Stimulated activated CD4-positive, alpha-beta T cell treated with anti-CD3 and anti-CD28 coated beads, TNF-alpha, amount 100 ng/mL, for 48 hours (primary cell): ENCODE data around the gene TNFAIP3.
"Not testable (repeated sequence)": the region's sequence is repeated elsewhere in the genome, so short reads cannot be mapped to it uniquely, and the experiment has no call there.

Source experiments
- DNase-seq, 3 donors: peaks; one replicate each; pipeline ENCODE4 v3.0.0-alpha.2; 2020; ENCODE audit warnings: low read depth in 3 of 3

The TNFAIP3 gene

GRCh38 chr6:137878029-137878428 lies 11.0 kb downstream of the TNFAIP3 start:
- DNase-seq, result no peak

GRCh38 chr6:137878486-137879285 lies 11.6 kb downstream of the TNFAIP3 start:
- no peak for DNase-seq

DNA sequence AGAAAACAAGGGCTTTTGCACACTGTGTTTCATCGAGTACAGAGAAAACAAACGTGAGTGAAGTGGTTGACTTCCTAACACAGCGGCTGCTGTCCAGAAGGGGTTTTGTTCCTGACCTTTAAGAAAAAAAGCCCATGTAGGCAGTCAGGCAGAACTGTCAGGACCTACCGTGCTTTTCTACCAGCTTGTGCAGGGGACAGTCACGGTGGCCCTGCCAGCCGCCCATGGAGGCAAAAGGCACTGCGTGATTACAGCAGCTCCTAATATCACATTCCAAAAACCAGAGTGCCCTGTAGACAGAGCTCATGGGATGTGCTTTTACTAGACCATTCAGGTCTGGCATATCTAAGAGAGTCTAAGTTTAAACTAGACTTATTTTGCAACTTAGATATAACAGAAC lies 12.2 kb downstream of the TNFAIP3 start:
- DNase-seq, result no peak

DNA sequence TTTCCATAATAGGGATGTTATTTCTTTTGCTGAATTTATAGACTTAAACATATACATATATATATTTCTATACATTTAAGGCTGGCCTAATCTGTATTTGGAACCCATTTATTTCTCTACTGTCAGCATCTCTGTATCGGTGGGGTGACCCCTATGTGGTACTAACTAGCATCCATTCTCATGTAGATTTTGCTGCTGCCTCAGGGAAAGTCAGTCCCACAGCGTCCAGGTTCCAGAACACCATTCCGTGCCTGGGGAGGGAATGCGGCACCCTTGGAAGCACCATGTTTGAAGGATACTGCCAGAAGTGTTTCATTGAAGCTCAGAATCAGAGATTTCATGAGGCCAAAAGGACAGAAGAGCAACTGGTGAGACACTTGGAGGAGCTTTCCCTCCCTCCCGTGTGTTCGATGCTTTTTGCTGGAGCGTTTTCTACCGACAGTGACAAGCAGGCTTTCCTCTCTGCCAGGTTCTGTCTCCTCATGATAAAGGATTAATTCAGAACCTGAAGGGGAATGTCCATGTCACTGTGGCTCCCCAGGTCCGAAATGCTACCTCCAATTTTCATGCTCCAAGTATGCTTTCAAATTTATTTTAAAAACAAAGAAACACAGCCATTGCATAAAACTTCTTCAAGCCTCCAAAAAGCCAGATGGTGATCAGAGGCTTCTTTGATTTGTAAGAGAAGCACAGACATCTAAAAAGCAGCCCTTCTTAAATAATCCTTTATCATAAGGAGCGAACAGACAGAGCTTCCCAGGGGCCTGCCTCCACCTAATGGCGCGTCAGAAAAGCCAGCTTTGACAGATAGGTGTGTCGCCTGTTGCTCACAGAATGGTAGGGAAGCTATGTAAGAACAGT lies 13.1 kb downstream of the TNFAIP3 start:
- DNase-seq, result no peak

GRCh38 chr6:137880746-137881521 lies 13.9 kb downstream of the TNFAIP3 start:
- DNase-seq, result no peak

DNA sequence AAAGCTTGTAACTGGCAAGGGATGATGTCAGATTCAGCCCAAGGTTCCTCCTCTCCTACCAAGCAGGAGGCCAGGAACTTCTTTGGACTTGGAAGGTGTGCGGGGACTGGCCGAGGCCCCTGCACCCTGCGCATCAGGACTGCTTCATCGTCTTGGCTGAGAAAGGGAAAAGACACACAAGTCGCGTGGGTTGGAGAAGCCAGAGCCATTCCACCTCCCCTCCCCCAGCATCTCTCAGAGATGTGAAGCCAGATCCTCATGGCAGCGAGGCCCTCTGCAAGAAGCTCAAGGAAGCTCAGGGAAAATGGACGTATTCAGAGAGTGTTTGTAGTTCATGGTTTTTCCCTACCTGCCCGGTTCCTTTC lies 14.4 kb downstream of the TNFAIP3 start:
- DNase-seq, result no peak

GRCh38 chr6:137882225-137882961 lies 15.3 kb downstream of the TNFAIP3 start:
- no peak for DNase-seq

- no peak for DNase-seq
Measured at GRCh38 chr6:137883400-137884148, 16.5 kb downstream of the TNFAIP3 start.

- no peak for DNase-seq
Measured at GRCh38 chr6:137884149-137884909, 17.3 kb downstream of the TNFAIP3 start.

DNA sequence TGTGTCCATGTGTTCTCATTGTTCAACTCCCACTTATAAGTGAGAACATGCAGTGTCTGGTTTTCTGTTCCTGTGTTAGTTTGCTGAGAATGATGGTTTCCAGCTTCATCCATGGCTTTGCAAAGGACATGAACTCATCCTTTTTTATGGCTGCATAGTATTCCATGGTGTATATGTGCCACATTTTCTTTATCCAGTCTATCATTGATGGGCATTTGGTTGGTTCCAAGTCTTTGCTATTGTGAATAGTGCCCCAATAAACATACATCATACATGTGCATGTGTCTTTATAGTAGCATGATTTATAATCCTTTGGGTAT lies 17.8 kb downstream of the TNFAIP3 start:
- DNase-seq, result not testable (repeated sequence)

- DNase-seq, result not testable (repeated sequence)
Measured at GRCh38 chr6:137886226-137886625, 19.2 kb downstream of the TNFAIP3 start.

GRCh38 chr6:137890983-137891537 lies 24.0 kb downstream of the TNFAIP3 start:
- DNase-seq, result no peak

GRCh38 chr6:137892271-137892708 lies 25.2 kb downstream of the TNFAIP3 start:
- no peak for DNase-seq

DNA sequence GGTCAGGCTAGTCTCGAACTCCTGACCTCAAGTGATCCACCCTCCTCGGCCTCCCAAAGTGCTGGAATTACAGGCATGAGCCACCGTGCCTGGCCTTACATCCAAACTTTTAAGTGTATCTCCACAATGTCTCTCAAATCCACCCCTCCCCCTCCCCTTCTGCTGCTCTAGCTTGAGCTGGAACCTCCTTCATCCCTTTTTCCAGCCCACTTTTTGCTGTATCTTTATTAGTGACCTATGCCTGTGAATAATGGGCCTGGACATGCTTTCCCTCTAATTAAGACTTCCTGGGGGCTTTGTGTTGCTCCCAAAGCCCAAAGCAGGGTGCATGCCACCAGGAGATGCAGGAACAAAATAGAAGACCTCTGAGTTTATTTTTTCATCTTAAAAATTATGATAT lies 26.1 kb downstream of the TNFAIP3 start:
- no peak for DNase-seq

- no peak for DNase-seq
Measured at GRCh38 chr6:137893726-137894125, 26.7 kb downstream of the TNFAIP3 start.

DNA sequence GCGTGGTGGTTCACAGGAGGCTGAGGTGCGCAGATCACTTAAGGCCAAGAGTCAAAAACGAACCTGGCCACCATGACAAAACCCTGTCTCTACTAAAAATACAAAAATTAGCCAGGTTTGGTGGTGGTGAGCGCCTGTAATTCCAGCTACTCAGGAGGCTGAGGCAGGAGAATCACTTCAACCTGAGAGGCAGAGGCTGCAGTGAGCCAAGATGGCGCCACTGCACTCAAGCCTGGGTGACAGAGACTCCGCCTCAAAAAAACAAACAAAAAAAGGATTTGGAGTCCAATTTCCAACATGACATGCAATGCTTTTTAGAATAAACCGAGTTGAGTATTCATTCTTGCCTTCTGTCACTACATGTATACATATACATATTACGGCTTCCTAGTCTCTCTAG lies 27.3 kb downstream of the TNFAIP3 start:
- not testable (repeated sequence) for DNase-seq

- DNase-seq, result no peak
Measured at GRCh38 chr6:137894779-137895385, 27.8 kb downstream of the TNFAIP3 start.

- DNase-seq, result no peak
Measured at GRCh38 chr6:137896647-137897046, 29.6 kb downstream of the TNFAIP3 start.

DNA sequence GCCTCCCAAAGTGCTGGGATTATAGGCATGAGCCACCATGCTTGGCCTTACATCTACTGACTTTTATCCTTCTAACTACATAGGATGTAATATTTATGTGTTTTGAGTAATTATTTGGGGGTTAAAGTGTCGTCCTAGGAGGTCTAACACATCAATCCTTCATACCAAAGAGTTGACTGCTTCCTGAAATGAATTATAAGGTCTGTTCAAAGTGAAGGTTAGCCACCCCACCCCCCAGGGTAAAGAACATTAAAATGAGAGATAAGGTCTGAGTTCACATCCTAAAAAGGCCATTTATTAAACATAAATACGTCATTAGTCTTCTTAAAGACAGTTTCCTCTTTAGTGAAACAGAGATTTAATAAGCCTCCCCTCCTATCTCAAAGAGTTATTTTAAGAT lies 33.8 kb downstream of the TNFAIP3 start:
- DNase-seq, result no peak
